ENCODE results near the gene ZNF607.
"Not testable (repeated sequence)": the region's sequence is repeated elsewhere in the genome, so short reads cannot be mapped to it uniquely, and the experiment has no call there.

ZNF607 gene

GRCh38 chr19:37719111-37719926 lies at the start of gene ZNF607:
Gene ZNF607, minus strand, starts transcription at chr19:37719761. Its CDS starts 8,143 bp downstream, at chr19:37711618.
- peak; percentile 85 for DNase-seq

DNA sequence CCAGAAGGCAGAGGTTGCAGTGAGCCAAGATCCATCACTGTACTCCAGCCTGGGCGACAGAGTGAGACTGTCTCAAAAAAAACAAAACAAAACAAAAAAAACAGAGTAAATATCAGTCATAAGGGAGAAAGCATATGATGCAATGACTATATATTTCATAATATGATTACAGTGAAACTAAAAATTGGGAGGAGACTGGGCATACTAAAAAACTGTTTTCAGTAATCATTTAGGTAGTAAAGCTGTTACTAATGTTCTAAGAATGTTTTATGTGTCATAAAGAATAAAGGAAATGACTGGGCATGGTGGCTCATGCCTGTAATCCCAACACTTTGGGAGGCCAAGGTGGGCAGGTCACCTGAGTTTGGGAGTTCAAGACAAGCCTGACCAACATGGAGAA lies 43.9 kb upstream of the ZNF607 start:
- DNase-seq, result no peak

GRCh38 chr19:37757683-37758082 lies 38.1 kb upstream of the ZNF607 start:
- not testable (repeated sequence) for DNase-seq

GRCh38 chr19:37738371-37738770 lies 18.8 kb upstream of the ZNF607 start:
- DNase-seq, result no peak

DNA sequence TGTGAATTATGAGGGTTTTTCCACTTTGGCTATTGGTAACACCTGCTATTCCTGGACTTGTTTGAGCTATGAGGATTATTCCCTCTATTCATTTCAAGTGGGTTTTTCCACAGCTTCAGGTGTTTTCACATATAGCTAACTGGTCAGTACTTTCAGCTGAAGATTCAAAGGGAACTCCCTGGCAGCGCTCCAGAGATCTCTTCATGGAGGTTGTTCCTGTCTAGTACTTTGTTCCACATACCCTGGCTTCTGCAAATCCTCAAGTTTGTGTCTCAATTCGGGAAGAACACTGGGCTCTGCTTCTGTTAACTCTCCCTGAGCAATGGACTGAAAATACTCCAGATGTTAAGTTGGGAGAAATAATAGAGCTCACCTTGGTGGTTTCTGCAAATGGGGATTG lies 5.6 kb upstream of the ZNF607 start:
- no peak for DNase-seq

GRCh38 chr19:37719927-37720265 lies 335 bp upstream of the ZNF607 start:
- DNase-seq, result no peak

GRCh38 chr19:37718304-37718703 lies 1.3 kb downstream of the ZNF607 start:
- no peak for DNase-seq

DNA sequence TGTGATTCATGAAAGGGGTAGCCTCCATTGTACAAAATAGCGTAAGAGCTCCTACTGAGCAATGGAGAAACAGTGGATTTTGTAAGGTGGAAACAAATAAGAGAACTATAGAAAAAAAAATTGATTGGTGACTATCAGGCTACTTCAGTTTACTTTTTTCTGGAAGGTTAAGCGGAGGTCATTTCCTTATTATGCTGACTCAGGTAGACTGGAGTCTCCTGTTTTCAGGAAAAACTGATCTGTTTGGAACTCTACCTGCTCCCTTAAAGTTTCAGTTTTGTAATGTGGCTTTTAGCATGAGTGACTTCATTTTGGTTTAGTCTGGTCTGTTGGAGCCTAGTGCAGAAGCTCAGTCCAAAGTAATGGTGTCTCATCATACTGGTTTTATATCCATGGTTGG lies 3.4 kb downstream of the ZNF607 start:
- DNase-seq, result no peak

DNA sequence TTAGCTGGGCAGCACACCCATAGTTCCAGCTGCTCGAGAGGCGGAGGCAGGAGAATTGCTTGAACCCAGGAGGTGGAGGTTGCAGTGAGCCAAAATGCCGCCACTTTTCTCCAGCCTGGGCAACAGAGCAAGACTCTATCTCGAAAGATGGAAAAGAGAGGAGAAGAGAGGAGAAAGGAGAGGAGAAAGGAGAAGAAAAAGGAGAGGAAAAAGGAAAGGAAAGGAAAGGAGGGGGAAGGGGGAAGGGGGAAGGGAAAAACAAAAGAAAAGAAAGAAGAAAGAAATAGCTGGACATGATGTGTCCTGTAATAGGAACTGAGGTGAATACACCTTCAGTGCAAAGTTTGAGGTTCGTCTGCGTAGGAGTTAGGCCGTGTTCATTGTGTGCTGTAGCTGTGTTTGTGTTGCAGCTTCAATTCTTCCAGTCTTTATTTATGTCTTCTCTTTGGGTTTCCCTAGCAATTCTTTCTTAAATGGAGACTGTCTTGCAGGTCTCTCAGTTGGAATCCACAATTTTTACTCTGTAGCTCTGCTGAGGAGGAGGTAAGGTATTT lies 13.4 kb downstream of the ZNF607 start:
- DNase-seq, result no peak

DNA sequence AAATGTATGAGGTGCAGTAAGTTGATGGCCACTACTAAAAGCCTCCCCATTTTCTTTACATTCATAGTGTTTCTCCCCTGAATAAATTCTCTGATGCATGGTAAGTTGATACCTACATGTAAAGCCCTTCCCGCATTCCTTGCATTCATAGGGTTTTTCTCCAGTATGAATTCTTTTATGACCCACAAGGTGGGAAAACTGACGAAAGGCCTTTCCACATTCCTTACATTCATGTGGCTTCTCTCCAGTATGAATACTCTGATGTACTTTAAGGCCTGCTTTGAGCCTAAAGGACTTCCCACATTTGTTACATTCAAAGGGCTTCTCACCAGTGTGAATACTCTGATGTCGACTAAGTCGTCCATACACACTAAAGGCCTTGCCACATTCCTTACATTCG lies 20.5 kb downstream of the ZNF607 start:
- no peak for DNase-seq

- no peak for DNase-seq
These were observed 21.3 kb downstream of the ZNF607 start for GRCh38 chr19:37698216-37698615.

DNA sequence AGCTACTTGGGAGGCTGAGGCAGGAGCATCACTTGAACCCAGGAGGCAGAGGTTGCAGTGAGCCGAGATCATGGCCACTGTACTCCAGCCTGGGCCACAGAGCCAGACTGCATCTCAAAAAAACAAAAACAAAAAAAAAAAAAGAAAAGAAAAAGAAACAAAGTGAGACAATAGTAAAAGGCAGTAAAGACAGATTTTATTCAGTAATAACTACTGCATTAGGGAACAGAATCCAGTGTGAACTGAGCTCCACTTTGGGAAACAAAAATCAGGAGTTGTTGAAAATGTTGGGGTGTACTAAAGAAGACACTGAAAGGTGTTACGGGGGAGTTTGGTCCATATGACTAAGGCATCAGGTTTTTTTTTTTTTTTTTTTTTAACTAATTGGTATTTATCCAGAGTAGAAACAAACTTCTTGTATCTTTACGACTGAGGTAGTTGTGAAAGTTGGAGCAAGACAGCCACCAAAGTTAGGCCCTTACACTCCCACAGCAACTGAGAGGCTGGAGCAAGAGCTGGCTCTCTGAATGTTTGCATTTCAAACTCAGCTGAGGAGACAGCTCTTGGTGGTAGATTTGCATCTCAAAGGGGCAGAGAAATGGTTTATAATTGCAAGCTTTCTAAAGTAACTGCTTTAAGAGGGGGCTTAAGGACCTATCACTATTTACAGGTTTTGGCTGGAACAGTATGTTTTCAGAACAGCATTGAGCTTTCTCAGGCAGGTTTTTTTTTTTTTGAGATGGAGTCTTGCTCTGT lies 24.2 kb downstream of the ZNF607 start:
- DNase-seq, result no peak

- DNase-seq, result no peak
These were observed 26.5 kb downstream of the ZNF607 start for GRCh38 chr19:37692956-37693620.

GRCh38 chr19:37691881-37692504 lies 27.6 kb downstream of the ZNF607 start:
- peak; percentile 79 for DNase-seq

DNA sequence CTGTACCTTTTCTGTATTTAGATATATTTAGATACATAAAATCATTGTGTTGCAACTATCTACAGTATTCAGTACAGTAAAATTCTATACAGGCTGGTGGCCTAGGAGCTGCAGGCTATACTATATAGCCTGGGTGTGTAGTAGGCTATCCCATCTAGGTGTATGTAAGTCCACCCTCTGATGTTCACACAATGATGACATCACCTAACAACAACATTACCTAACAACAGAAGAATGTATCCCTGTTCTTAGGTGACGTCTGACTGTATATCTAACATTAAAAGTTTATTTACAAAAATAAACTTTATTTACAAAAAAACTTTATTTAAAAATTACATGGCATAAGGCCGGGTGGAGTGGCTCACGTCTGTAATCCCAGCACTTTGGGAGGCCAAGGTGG lies 36.0 kb downstream of the ZNF607 start:
- DNase-seq, result no peak

GRCh38 chr19:37669450-37669914 lies 50.1 kb downstream of the ZNF607 start:
- no peak for DNase-seq

- not testable (repeated sequence) for DNase-seq
These were observed 62.4 kb downstream of the ZNF607 start for GRCh38 chr19:37657157-37657556.

DNA sequence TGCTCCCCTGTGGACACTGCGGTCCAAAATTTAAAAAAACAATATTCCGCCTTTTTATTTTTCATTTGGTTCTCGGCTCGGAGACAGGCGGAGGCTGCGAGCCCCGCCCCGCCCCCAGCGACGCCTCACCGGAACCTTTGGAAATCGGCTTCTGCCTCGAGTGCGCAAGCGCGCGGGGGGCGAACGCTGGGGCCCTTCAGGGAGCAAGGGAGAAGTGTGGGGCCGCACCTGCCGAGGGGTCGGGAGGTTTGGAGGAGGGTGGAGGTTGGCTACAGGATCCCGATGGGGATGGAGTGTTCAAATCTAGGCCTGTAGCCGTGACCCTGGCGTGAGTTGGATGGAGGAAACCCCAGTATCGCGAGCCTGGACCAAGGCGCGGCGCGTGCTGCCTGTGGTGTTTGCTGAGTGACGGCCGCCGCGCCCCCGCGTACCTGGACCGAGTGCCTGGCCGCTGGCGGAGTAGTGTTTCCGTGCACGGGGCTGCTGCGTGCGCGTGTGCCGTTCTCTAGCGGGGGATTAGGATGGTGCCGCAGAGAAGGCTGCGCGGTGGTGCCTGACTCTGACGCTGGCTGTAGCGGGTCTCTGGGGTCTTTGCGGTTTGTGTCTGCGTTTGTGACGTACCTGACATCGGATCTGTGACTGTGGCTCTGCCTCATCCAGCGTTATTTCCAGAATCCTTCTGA lies 63.7 kb downstream of the ZNF607 start:
- DNase-seq, result peak; percentile 90

- DNase-seq, result peak; percentile 79
These were observed 64.3 kb downstream of the ZNF607 start, which contains the start of gene ZFP30 for GRCh38 chr19:37655301-37655688. Gene ZFP30, minus strand, starts transcription at chr19:37655465. Its CDS starts 7,643 bp downstream, at chr19:37647822.

GRCh38 chr19:37654629-37655300 lies 64.8 kb downstream of the ZNF607 start:
- peak; percentile 16 for DNase-seq

GRCh38 chr19:37654118-37654517 lies 65.4 kb downstream of the ZNF607 start:
- DNase-seq, result no peak

Measured in stimulated activated CD4-positive, alpha-beta T cell treated with anti-CD3 and anti-CD28 coated beads, Interleukin-4, amount 100 ng/mL, for 1 hour (primary cell).